GM04503 (cell line): ENCODE results near the gene CYP2J2.
"Not testable (repeated sequence)": the region's sequence is repeated elsewhere in the genome, so short reads cannot be mapped to it uniquely, and the experiment has no call there.

Source experiments
- DNase-seq: peaks from one replicate; pipeline ENCODE4 v3.0.0-alpha.2; 2012; ENCODE audit warnings: low read depth

CYP2J2 gene

DNA sequence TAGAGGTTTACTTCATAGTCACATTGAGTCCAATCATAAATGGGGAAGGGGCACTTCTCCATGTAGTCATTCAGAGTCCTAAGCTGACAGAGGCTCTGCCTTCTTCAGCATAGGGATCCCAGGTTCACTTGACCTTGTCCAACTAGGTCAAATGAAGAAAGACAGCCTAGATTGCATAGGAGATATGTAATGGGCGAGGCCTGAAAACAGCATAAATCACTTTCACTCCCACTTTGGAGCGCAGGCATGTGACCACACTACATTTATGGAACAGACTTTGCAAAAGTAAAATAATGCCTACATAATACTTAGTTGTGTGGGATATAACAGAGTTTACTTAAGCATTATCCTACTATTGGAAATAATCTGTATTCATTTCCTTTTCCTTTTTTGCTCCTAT, 60.1 kb downstream of the CYP2J2 start:
- DNase-seq = no peak

GRCh38 chr1:59857679-59858354, 68.8 kb downstream of the CYP2J2 start:
- DNase-seq = no peak

DNA sequence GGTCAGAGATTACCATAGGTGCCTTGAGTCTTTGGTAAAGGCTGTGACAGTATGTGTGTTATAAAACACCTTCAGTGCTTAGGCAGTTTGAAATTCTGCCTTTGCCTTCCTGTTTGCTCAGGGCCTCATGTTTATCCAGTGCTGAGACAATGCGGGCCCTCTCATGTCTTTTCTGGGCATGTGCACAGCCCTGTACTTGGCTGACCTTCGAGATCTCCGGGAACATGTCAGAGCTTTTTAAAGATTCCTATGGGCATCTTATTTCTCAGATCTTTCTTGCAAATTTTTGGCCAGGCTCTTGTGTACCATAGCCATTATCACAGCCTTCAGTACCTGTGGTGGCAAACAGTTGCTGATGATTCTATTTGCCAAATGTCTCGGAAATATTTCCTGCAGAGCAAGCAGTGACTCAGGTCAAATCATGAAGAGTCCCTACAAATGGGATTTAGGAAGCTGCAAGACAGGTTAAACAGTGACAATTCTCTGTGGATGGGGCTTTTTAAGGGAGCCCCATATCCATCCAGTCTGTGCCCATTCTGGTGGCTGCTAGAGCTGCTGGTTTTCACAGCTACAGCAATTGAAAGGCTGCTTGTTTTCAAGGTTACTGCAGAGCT, 69.7 kb downstream of the CYP2J2 start:
- DNase-seq = no peak

DNA sequence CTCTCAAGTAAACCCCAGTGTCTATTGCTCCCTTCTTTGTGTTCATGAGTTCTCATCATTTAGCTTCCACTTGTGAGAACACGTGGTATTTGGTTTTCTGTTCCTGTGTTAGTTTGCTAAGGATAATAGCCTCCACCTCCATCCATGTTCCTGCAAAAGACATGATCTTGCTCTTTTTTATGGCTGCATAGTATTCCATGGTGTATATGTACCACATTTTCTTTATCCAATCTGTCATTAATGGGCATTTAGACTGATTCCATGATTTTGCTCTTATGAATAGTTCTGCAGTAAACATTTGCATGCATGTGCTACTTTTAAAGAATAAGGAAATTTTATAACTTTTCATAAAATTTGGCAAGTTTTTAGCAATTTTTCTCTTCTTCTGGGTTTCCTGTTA, 71.3 kb downstream of the CYP2J2 start:
- DNase-seq = not testable (repeated sequence)

GRCh38 chr1:59852117-59852516, 74.5 kb downstream of the CYP2J2 start:
- no peak for DNase-seq

DNA sequence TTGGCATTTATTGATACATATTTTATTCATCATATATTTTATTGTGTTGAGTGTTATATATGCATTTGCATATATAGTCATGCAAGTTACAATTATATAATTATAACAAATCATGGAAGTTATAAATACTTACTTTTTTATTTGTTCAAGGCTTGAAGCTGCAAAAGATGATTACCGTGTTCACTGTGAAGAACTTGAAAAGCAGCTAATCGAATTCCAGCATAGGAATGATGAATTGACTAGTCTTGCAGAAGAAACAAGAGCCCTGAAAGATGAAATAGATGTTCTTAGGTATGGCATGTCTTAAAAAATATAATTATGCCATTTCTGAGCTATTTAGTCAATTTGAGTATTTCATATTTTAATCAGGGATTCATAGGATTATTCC, 79.7 kb downstream of the CYP2J2 start:
- no peak for DNase-seq

DNA sequence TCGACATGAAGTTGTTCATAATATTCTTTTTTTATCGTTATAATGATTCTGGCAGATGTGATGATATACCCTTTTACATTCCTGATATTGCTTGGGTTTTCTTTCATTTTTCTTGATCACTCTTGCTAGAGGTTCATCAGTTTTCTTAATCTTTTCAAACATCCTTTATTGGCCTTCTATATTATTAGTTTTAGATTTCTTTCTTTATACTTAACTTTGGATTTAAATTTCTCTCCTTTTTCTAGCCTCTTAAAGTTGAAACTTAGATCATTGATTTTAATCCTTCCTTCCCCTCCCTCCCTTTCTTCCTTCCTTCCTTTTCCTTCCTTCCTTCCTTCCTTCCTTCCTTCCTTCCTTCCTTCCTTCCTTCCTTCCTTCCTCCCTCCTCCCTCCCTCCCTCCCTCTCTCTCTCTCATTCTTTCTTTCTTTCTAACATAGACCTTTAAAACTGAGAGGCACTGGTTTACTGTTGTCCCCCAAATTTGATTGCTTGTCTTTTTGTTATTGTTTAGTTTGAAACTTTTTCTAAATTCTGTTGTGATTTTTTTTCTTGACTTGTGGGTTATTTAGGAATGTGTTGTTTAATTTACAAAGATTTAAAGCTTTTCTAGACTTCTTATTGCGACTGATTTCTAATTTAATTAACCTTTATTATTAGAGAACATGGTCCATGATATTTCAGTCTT, 80.2 kb downstream of the CYP2J2 start:
- DNase-seq = no peak

DNA sequence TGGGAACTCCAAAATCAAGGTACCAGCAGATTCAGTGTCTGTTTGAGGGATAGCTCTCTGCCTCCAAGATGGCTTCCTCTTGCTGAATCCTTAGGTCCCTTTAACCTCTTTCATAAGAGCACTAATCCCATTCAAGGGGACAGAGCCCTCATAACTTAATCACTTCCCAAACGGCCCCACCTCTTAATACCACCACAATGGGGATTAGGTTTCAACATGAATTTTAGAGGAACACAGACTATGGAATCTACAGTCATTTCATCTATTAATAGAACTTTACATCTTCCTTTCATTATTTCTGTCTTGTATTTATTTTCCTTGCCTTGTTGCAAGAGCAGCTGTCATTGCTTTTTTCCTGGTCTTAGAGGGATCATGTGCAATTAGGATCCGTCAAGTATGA, 81.5 kb downstream of the CYP2J2 start:
- DNase-seq = no peak
